Inferior parietal cortex (tissue), 1 donor: ENCODE results near the gene HSPH1.
"Not testable (repeated sequence)": the region's sequence is repeated elsewhere in the genome, so short reads cannot be mapped to it uniquely, and the experiment has no call there.

Experiments
- DNase-seq: peaks from one replicate; pipeline ENCODE4 v3.0.0-alpha.2; 2016; ENCODE audit errors: extremely low spot score

HSPH1 gene

GRCh38 chr13:31177813-31178495, 16.2 kb upstream of the HSPH1 start:
- not testable (repeated sequence) for DNase-seq

- no peak for DNase-seq
These were observed 14.3 kb upstream of the HSPH1 start for GRCh38 chr13:31175847-31176532.

- peak; percentile 68 for DNase-seq
These were observed 12.3 kb upstream of the HSPH1 start for GRCh38 chr13:31174018-31174417.

GRCh38 chr13:31172535-31172934, 10.8 kb upstream of the HSPH1 start:
- no peak for DNase-seq

GRCh38 chr13:31172001-31172400, 10.3 kb upstream of the HSPH1 start:
- no peak for DNase-seq

DNA sequence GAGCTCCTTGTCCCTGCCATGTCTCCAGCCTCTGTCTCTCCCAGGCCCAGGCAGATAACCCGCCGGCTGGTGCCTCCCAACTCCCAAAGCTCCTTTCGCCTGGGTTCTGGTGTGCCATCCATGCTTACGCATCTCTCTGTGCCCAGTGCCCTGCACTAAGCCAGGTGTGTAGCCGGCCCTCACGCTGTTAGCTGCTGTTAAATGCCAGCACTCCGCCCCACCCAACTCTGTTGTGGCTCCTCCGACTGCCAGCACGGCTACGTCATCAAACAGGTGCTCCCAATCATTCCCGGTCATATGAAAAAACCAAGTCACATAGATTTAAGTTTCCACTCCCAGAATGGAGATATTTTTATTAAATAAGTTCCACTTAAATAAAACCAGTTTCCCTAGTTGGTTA, 7.0 kb upstream of the HSPH1 start:
- no peak for DNase-seq

GRCh38 chr13:31168166-31168565, 6.5 kb upstream of the HSPH1 start:
- DNase-seq, result no peak

GRCh38 chr13:31167490-31167889, 5.8 kb upstream of the HSPH1 start:
- DNase-seq, result no peak

- DNase-seq, result no peak
These were observed 4.9 kb upstream of the HSPH1 start for GRCh38 chr13:31166591-31166990.

- DNase-seq, result peak; percentile 98
These were observed 676 bp upstream of the HSPH1 start for GRCh38 chr13:31162151-31163008.

DNA sequence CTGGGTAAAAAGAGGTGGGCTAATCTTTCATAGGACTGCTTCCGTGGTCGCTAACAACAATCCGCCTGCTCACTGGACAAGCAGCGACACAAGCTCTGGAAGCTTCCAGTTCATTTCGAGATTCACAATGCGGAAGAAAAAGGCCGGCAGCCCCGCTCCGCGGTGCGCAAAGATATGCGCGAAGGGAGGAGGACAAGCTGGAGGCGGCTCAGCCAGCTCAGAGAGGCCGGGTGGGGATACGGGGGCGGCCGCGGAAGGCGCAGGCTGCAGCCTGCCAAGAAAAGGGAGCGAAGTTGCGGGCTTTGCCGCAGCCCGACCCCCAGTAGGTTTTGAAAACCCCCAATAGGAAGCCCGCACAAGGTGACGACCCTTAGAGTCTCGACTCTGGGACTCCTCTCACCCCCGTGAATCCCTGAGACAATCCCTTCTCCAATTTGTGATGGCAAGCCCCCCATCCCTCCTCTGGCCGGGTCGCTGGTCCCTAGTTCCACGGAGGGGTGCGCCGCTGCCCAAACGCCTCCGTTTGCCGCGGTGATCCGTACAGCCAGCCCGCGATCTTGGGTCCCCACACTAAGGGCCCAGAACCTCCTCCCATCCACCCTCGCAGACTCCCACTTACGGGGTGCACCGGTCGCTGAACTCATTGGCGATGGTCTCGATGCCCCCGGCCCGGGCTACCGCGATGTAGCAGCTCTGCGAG, 697 bp downstream of the HSPH1 start:
- peak; percentile 74 for DNase-seq

DNA sequence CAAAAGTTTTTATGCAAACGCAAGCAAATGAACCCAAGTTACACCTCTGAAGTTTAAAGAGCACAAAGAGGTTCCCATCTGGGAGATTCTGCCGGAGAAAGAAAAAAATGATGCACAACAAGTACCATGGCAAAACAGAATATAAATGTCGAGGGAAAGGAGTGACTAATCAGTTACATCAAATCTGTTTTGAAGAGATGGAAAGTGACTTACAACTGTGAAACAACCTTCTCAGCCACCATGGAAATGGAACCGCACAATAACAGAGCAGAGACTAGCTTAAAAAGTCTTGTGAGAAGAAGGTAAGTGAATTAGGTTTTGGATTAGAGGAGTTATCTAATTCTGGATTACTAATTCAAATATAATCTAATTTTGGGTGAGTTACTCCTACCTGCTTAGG, 2.4 kb downstream of the HSPH1 start:
- DNase-seq, result no peak

GRCh38 chr13:31154939-31155338, 6.8 kb downstream of the HSPH1 start:
- DNase-seq, result no peak

DNA sequence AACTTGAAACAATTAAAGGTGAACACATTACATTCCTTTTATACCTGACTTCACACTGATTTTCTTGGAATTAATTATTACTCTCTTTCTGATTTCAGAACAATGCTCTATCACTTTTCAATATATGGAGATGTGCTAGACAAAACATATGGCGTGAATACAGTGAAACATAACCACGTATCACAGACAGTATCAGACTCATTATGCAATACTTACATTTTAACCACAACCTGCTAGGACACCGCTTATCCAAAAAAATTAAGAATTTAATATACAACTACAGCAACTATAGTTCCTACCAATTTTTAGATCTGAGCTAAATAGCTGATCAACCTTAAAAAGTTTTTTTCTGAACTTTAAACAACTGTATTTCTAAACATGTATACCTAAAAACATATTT, 9.9 kb downstream of the HSPH1 start:
- no peak for DNase-seq

DNA sequence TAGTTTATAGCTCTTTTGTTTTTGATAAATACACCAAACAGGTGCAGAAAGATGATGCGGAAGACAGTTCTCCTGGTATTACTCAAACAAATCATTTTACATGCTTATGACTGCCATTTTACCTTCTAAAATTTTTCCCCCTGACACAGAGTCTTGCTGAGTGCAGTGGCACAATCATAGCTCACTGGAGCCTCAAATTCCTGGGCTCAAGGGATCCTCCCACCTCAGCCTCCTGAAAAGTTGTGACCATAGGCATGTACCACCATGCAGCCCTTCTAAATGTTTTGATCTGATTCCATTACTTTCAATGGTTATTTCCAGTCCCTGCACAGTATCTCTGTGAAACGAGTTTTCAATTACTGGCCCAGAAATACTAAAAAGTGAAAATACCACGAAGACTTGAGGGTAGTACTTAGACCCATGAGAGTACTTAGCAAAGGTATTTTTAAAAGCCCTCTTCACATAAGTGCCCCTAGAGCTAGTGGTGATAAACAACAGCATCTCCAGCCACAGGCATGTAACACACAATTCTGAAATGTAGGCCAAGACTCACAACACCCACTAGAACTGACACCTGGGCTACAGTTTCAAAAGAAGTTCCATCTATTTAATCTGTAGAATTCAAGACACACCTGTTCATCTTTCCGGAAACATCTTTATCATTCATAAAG, 11.3 kb downstream of the HSPH1 start:
- DNase-seq, result no peak

DNA sequence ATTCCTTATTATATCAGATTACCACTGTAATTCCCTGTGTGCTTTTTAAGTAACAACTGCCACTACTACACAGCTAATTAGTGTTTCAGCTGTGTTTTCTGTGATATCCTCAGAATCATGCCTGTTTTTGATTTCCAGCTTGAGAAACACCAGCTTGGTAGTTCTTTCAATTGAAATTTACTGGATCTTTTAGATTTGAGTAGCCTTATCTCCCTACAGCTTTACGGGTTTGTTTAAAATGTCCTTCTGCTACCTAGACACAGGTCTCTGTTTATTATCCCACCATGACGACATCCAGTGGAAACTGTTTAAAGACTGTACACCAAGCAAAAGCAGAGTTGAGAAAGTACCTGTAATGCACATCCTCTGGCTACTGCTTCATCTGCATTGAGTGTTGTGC, 12.1 kb downstream of the HSPH1 start:
- no peak for DNase-seq

DNA sequence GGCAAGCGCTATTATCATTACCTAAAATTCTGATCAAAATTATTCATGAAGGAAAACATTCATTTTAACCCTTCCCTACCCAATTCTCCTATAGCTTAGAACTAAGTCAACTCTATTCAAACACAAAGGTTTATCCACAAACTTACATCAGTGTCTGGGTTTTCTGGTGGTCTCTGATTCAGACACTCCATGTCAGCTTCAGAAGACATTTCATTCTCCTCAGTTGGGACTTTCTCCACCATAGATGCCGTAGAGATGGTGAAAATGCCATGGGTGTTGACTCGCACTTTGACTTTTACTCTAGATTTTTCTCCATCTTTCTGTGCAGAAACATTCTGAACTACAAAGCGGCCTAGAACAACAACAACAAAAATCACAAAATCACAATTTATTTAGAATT, 16.3 kb downstream of the HSPH1 start:
- no peak for DNase-seq

DNA sequence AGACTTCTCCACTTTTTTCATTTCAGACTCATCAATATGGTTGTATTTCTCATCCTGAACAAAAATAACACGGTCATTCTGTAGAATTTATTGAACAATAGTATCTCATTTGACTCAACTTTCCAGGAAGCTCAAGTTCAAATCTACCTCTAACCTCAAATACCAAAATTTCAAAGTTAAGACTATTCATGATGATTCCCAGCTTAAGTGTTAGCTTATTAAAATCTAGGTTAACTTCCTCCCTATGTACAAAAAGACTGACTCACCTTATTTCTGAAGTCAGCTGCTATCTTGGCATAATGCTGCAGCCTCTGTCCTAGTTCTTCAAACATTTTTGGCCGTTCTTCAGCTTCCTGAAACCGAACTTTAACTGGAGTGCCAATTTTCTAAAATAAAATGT, 23.2 kb downstream of the HSPH1 start:
- no peak for DNase-seq

DNA sequence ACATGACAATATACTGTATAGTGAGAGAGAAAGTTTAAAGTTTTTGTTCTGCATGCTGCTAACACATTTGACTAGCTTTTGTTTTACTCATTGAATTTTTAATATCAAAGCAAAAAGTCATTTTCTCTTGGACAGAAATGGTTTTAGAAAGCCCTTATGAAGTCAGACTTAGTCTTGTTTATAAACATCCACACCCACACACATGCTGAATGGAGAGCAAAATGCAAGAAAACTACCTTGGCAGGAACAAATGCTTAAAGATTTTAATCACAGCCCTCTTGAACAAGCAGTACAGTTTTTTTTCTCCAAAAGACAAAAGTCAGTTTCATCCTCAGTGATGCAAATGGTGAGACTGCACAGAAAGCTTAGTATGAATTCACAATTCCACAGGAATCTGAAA, 25.0 kb downstream of the HSPH1 start:
- no peak for DNase-seq

DNA sequence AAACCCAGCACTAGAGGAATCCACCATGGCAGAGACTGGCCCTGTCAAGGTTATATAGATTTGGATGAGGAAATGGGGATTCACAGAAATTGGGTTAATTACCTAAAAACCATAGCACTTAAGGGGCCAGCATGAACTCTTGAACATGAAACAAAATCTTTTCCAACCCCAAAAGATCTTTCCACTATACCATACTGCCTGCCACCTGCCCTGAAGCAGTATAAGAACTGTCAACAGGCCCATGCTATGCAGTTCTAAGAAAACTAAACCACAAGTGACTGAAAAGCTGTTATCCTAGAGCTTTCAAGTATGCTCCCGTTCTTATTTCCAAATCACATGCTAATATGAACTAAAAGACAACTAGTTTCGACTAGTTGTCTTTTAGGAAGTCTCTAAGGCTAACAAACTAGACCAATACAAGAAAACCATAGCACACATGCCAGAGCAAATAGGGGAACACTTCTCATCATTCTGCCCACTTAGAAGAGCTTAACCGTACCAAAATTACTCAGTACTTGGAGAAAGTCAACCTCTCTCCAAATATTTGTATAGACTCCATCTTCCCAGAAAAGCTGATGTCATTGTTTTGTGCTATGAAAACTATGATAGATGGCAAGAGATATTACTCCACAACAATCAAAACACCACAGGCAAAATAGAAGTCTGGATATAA, 27.5 kb downstream of the HSPH1 start:
- DNase-seq, result no peak

GRCh38 chr13:31133621-31134020, 28.1 kb downstream of the HSPH1 start:
- no peak for DNase-seq
